Right lobe of liver (tissue), 6 donors: ENCODE data around the gene EN1. TPM values are rescaled to one million over a fixed set of nuclear protein-coding genes. Genes with fewer than 3 reads are reported as not detected.

Experiments used
- ATAC-seq, 4 donors: fragments of 200-7000 bp; cut with Tn5 transposase; one replicate each; pipeline ENCODE4 v1.9.1; 2020; ENCODE audit warnings: mild to moderate bottlenecking in 4 of 4, moderate library complexity in 4 of 4
- DNase-seq, 3 donors: peaks; one replicate each; pipeline ENCODE4 v3.0.0-alpha.2; 2020
- H3K27ac ChIP-seq, 3 donors: fragments of 200-600 bp; one replicate each; pipeline ENCODE4 v1.8.0; 2022
- H3K27me3 ChIP-seq, 2 donors: fragments of 200-600 bp; one replicate each; pipeline ENCODE4 v1.8.0; 2022
- H3K36me3 ChIP-seq, 4 donors: fragments of 200-600 bp; sonication (generic) in 1 of 4; one replicate each; pipeline versions ENCODE4 v1.5.1 to v1.8.0; 2017 to 2022; ENCODE audit warnings: control low read depth in 1 of 4
- H3K4me1 ChIP-seq, 4 donors: fragments of 200-600 bp; sonication (generic) in 1 of 4; one replicate each; pipeline versions ENCODE4 v1.5.1 to v1.8.0; 2017 to 2022; ENCODE audit warnings: control low read depth in 1 of 4
- H3K4me3 ChIP-seq, 3 donors: fragments of 200-600 bp; one replicate each; pipeline ENCODE4 v1.8.0; 2022
- H3K9me3 ChIP-seq, 4 donors: fragments of 200-600 bp; sonication (generic) in 1 of 4; one replicate each; pipeline versions ENCODE4 v1.5.1 to v1.8.0; 2017 to 2022; ENCODE audit warnings: control low read depth in 1 of 4
- CTCF ChIP-seq, 4 donors: fragments of 200-600 bp in 3 of 4; fragments of 450-650 bp in 1 of 4; IDR thresholded peaks; one replicate each; pipeline versions ENCODE4 v1.5.1 to v1.8.0; 2016 to 2022; ENCODE audit warnings: antibody characterized with exemption in 4 of 4, mild to moderate bottlenecking in 2 of 4
- POLR2A ChIP-seq: fragments of 450-650 bp; IDR thresholded peaks from one replicate; pipeline ENCODE4 v1.6.1; 2017; ENCODE audit warnings: antibody characterized with exemption, mild to moderate bottlenecking
- WGBS: methylation state at CpG from one replicate; pipeline ENCODE4 v1.1.6; 2018; ENCODE audit warnings: low coverage, low lambda C conversion rate; ENCODE audit not compliant: insufficient coverage; ENCODE audit errors: missing lambda C conversion rate; 5-methylcytosine and 5-hydroxymethylcytosine counted together
- intact Hi-C, 2 donors: fragments of 100-400 bp; cut with DNase I; formaldehyde crosslinking; loops; one replicate each; pipeline versions ENCODE4 v1.11.2 to v1.14.1; 2022
- total RNA-seq, 6 experiments: library from RNA; depleted of rRNA in 2 of 6; stranded (reverse); fragments of >200 nt in 2 of 6; fragmentation: NEBNext Ultra II Directional in 3 of 6; extraction: Animal tissue kit (Norgen Biotek cat#: 25700) in 3 of 6; gene quantifications; one replicate each; pipeline versions ENCODE4 v1.1.0 to v1.2.4, GENCODE V29; 2016 to 2023
- donor health status: DM: no; HTN: yes; CAD: no.
- donor health status: DM: no; HTN: no; CAD: no.
- donor health status: DM: no; HTN: no; CAD: no.
- donor health status: DM: no; HTN: yes; CAD: no.
- donor health status: DM: no; HTN: yes; CAD: no.

The EN1 gene
- total RNA-seq, 6 experiments from 2014 or later, result not detected

- ATAC-seq (no peak), DNase-seq (no peak)
- H3K4me1 ChIP-seq, result no peaks in the 10 kb centered on the region
- no peaks in the 10 kb centered on the region for H3K9me3 ChIP-seq
- no peaks in the 10 kb centered on the region for H3K36me3 ChIP-seq
- H3K27ac ChIP-seq, result no peak overlapping the region
- TF ChIP-seq CTCF (IDR thresholded peaks at IDR 0.05) (no peak), POLR2A (no peak)
- H3K4me3 ChIP-seq, result no peak overlapping the region
- 35% methylated on average over 2 of the region's 5 CpGs for WGBS
- intact Hi-C loops, result no loop called here
- no peaks in the 10 kb centered on the region for H3K27me3 ChIP-seq
Observed at GRCh38 chr2:118823633-118824032, 23.8 kb downstream of the EN1 start.

GRCh38 chr2:118822572-118822971, 24.9 kb downstream of the EN1 start:
- WGBS, result 69% methylated on average over 1 of the region's 1 CpG
- Histone ChIP-seq H3K27ac (no peak overlapping the region), H3K4me3 (no peak overlapping the region), H3K27me3 (no peaks in the 10 kb centered on the region), H3K9me3 (no peaks in the 10 kb centered on the region), H3K4me1 (no peaks in the 10 kb centered on the region), H3K36me3 (no peaks in the 10 kb centered on the region)
- DNase-seq, result no peak
- intact Hi-C loops, result no loop called here
- TF ChIP-seq CTCF (IDR thresholded peaks at IDR 0.05), result no peak
- no peak for TF ChIP-seq POLR2A
- no peak for ATAC-seq

GRCh38 chr2:118822015-118822414, 25.4 kb downstream of the EN1 start:
- 80% methylated on average over 1 of the region's 5 CpGs for WGBS
- no peak for ATAC-seq
- no peak for DNase-seq
- Histone ChIP-seq H3K27me3 (no peaks in the 10 kb centered on the region), H3K9me3 (no peaks in the 10 kb centered on the region), H3K4me3 (no peak overlapping the region), H3K36me3 (no peaks in the 10 kb centered on the region), H3K4me1 (no peaks in the 10 kb centered on the region), H3K27ac (no peak overlapping the region)
- intact Hi-C loops, result no loop called here
- TF ChIP-seq CTCF (IDR thresholded peaks at IDR 0.05) (no peak), POLR2A (no peak)

GRCh38 chr2:118817469-118817868, 30.0 kb downstream of the EN1 start:
- Histone ChIP-seq H3K27me3 (no peaks in the 10 kb centered on the region), H3K4me3 (no peak overlapping the region), H3K9me3 (no peaks in the 10 kb centered on the region), H3K36me3 (no peaks in the 10 kb centered on the region), H3K4me1 (no peaks in the 10 kb centered on the region), H3K27ac (no peak overlapping the region)
- 38% methylated on average over 3 of the region's 4 CpGs for WGBS
- ATAC-seq (no peak), DNase-seq (no peak)
- TF ChIP-seq POLR2A, result no peak
- TF ChIP-seq CTCF (IDR thresholded peaks at IDR 0.05), result no peak
- intact Hi-C loops, result no loop called here

- intact Hi-C loops, result no loop called here
- TF ChIP-seq POLR2A (no peak), CTCF (IDR thresholded peaks at IDR 0.05) (no peak)
- ATAC-seq (no peak), DNase-seq (no peak)
- H3K9me3 ChIP-seq, result no peaks in the 10 kb centered on the region
- no peaks in the 10 kb centered on the region for H3K27me3 ChIP-seq
- WGBS, result 63% methylated on average over 3 of the region's 4 CpGs
- H3K4me3 ChIP-seq, result no peak overlapping the region
- no peaks in the 10 kb centered on the region for H3K36me3 ChIP-seq
- H3K27ac ChIP-seq, result no peak overlapping the region
- H3K4me1 ChIP-seq, result no peaks in the 10 kb centered on the region
Observed at GRCh38 chr2:118816669-118817068, 30.8 kb downstream of the EN1 start.
